Spleen (tissue), 13 donors: ENCODE measurements around the gene CNTNAP1. TPM values are rescaled to one million over a fixed set of nuclear protein-coding genes. Genes with fewer than 3 reads are reported as not detected.

Experiments
- DNase-seq: peaks from one replicate; pipeline ENCODE4 v3.0.0-alpha.2; 2020
- H3K27ac ChIP-seq, 8 donors: fragments of 200-600 bp; sonication (generic) in 7 of 8; 1 replicate in 4 of 8; 2 replicates in 4 of 8; pipeline versions ENCODE4 v1.5.0 to v1.8.0; 2016 to 2021; ENCODE audit warnings: inconsistent platforms in 4 of 8, mild to moderate bottlenecking in 4 of 8, moderate library complexity in 1 of 8
- H3K27me3 ChIP-seq, 7 donors: fragments of 200-600 bp; sonication (generic) in 6 of 7; replicated peaks in 1 of 7; 1 replicate in 4 of 7; 2 replicates in 3 of 7; pipeline versions ENCODE4 v1.5.0 to v1.8.0; 2016 to 2021; ENCODE audit warnings: inconsistent platforms in 3 of 7, mild to moderate bottlenecking in 1 of 7
- H3K36me3 ChIP-seq, 6 donors: fragments of 200-600 bp; sonication (generic) in 5 of 6; 1 replicate in 4 of 6; 2 replicates in 2 of 6; pipeline versions ENCODE4 v1.5.0 to v1.8.0; 2016 to 2021; ENCODE audit warnings: inconsistent platforms in 2 of 6
- H3K4me1 ChIP-seq, 6 donors: fragments of 200-600 bp; sonication (generic) in 5 of 6; 1 replicate in 3 of 6; 2 replicates in 3 of 6; pipeline versions ENCODE4 v1.5.0 to v1.8.0; 2016 to 2021; ENCODE audit warnings: inconsistent platforms in 3 of 6
- H3K4me3 ChIP-seq, 8 donors: fragments of 200-600 bp; sonication (generic) in 7 of 8; 1 replicate in 4 of 8; 2 replicates in 4 of 8; pipeline versions ENCODE4 v1.5.0 to v1.8.0; 2016 to 2021; ENCODE audit warnings: inconsistent platforms in 4 of 8, mild to moderate bottlenecking in 4 of 8, moderate library complexity in 2 of 8
- H3K9me3 ChIP-seq, 8 donors: fragments of 200-600 bp; sonication (generic) in 7 of 8; 1 replicate in 4 of 8; 2 replicates in 4 of 8; pipeline versions ENCODE4 v1.5.0 to v1.8.0; 2016 to 2021; ENCODE audit warnings: inconsistent platforms in 4 of 8
- CTCF ChIP-seq, 11 experiments: fragments of 200-600 bp in 7 of 11; fragments of 450-650 bp in 4 of 11; sonication (generic) in 4 of 11; IDR thresholded peaks in 8 of 11; conservative IDR thresholded peaks in 3 of 11; 1 replicate in 7 of 11; 2 replicates in 4 of 11; pipeline versions ENCODE4 v1.4.0 to v1.8.0; 2016 to 2021; ENCODE audit warnings: antibody characterized with exemption in 11 of 11, inconsistent platforms in 4 of 11, mild to moderate bottlenecking in 1 of 11
- POLR2A ChIP-seq, 3 donors: fragments of 450-650 bp; IDR thresholded peaks; one replicate each; pipeline ENCODE4 v1.5.1; 2017; ENCODE audit warnings: antibody characterized with exemption in 3 of 3, mild to moderate bottlenecking in 1 of 3
- POLR2AphosphoS5 ChIP-seq, 3 donors: sonication (generic); formaldehyde crosslinking; IDR thresholded peaks; one replicate each; pipeline ENCODE4 v1.5.1; 2017; ENCODE audit warnings: antibody characterized with exemption in 3 of 3
- WGBS, 5 donors: extraction: QIAGEN DNeasy Blood & Tissue Kit in 3 of 5; methylation state at CpG; one replicate each; pipeline versions ENCODE4 v1.1.5 to v1.1.7; 2013 to 2018; 5-methylcytosine and 5-hydroxymethylcytosine counted together
- intact Hi-C: fragments of 100-400 bp; cut with DNase I; formaldehyde crosslinking; loops from one replicate; pipeline ENCODE4 v1.15.0; 2023; ENCODE audit warnings: low total_unique reads
- long read RNA-seq, 2 donors: transcript quantifications; one replicate each; lab custom pipeline, GENCODE V29; 2026
- polyA plus RNA-seq, 3 donors: library from polyadenylated mRNA; stranded (reverse); fragments of 200-250 nt; gene quantifications; one replicate each; pipeline ENCODE4 v1.2.1, GENCODE V29; 2013
- total RNA-seq, 7 donors: library from RNA; depleted of rRNA in 3 of 7; stranded (reverse); fragments of >200 nt in 3 of 7; fragmentation: NEBNext Ultra II Directional in 4 of 7; extraction: Animal tissue kit (Norgen Biotek cat#: 25700) in 4 of 7; gene quantifications; one replicate each; pipeline versions ENCODE4 v1.1.0 to v1.2.1, GENCODE V29; 2016 to 2021
- donor health status: healthy with polysubstance abuse.
- donor health status: DM: no; HTN: no; CAD: no; lungs with moderate emphysema.
- donor health status: DM: no; HTN: no; CAD: no.
- donor health status: Bipolar disorder and iron deficiency.
- donor health status: healthy.
- donor health status: DM: no; HTN: no; CAD: no.
- donor health status: DM: yes; HTN: yes; CAD: no.

Gene CNTNAP1
- total RNA-seq: 10 to 100 TPM in 3 of 7 donors, 1 to 10 TPM in 4; 3.9 to 11.2 (median 7.5) TPM
- 1 to 10 TPM; 1.1 to 3.1 (median 1.6) TPM for polyA plus RNA-seq
- long read RNA-seq, donor 1: 0 reads
- long read RNA-seq, donor 2: 0 reads

GRCh38 chr17:42681976-42682721 lies at the start of gene CNTNAP1:
Gene CNTNAP1, plus strand, starts transcription at chr17:42682531. Its CDS starts 299 bp downstream, at chr17:42682830.
- H3K9me3 ChIP-seq: no peaks in the 10 kb centered on the region
- H3K4me3 ChIP-seq: peak within 1 kb of the TSS; percentile 21 to 68 (median 35)
- no peak for TF ChIP-seq POLR2A (IDR thresholded peaks at IDR 0.05)
- peak in 1 of 3 donors; percentile 57 for TF ChIP-seq POLR2AphosphoS5 (IDR thresholded peaks at IDR 0.05)
- intact Hi-C loops: no loop called here
- no peak for DNase-seq
- WGBS, 5 donors: 6 to 11% (median 7%) methylated on average over 21 to 22 of the region's 22 CpGs
- peak within 1 kb of the TSS in 7 of 8 donors; percentile 46 to 75 (median 69) for H3K27ac ChIP-seq
- H3K36me3 ChIP-seq: peaks cover 0 to 12% (median 0%) of the 10 kb centered on the region in 6 donors
- H3K27me3 ChIP-seq: peaks cover 0 to 61% (median 6%) of the 10 kb centered on the region in 7 donors
- peaks cover 42 to 71% (median 67%) of the 10 kb centered on the region in 6 donors for H3K4me1 ChIP-seq

GRCh38 chr17:42632949-42633444 lies 49.3 kb upstream of the CNTNAP1 start:
- Histone ChIP-seq H3K4me3 (no peak overlapping the region), H3K36me3 (no peaks in the 10 kb centered on the region), H3K4me1 (no peaks in the 10 kb centered on the region), H3K27ac (no peak overlapping the region), H3K9me3 (no peaks in the 10 kb centered on the region), H3K27me3 (no peaks in the 10 kb centered on the region)
- no peak for DNase-seq
- TF ChIP-seq CTCF (IDR thresholded peaks at IDR 0.05 in 8 of 11, conservative IDR thresholded peaks at IDR 0.05 in 3 of 11): no peak
- TF ChIP-seq POLR2A (IDR thresholded peaks at IDR 0.05): no peak
- no peak for TF ChIP-seq POLR2AphosphoS5 (IDR thresholded peaks at IDR 0.05)
- WGBS, 5 donors: 85 to 93% (median 88%) methylated on average over 9 of the region's 9 CpGs
- intact Hi-C loops: no loop called here

GRCh38 chr17:42639525-42640113 lies 42.7 kb upstream of the CNTNAP1 start:
- Histone ChIP-seq H3K4me1 (no peaks in the 10 kb centered on the region), H3K27me3 (peaks cover 0 to 19% (median 0%) of the 10 kb centered on the region in 7 donors), H3K27ac (no peak overlapping the region), H3K9me3 (no peaks in the 10 kb centered on the region), H3K36me3 (no peaks in the 10 kb centered on the region), H3K4me3 (no peak overlapping the region)
- no peak for DNase-seq
- intact Hi-C loops: no loop called here
- WGBS, 5 donors: 71 to 81% (median 76%) methylated on average over 6 of the region's 7 CpGs
- TF ChIP-seq POLR2A (IDR thresholded peaks at IDR 0.05) (no peak), CTCF (IDR thresholded peaks at IDR 0.05 in 8 of 11, conservative IDR thresholded peaks at IDR 0.05 in 3 of 11) (no peak), POLR2AphosphoS5 (IDR thresholded peaks at IDR 0.05) (no peak)

GRCh38 chr17:42640121-42640520 lies 42.2 kb upstream of the CNTNAP1 start:
- TF ChIP-seq POLR2A (IDR thresholded peaks at IDR 0.05): no peak
- TF ChIP-seq POLR2AphosphoS5 (IDR thresholded peaks at IDR 0.05): no peak
- no peak for TF ChIP-seq CTCF (IDR thresholded peaks at IDR 0.05 in 8 of 11, conservative IDR thresholded peaks at IDR 0.05 in 3 of 11)
- Histone ChIP-seq H3K27me3 (peaks cover 0 to 19% (median 0%) of the 10 kb centered on the region in 7 donors), H3K36me3 (no peaks in the 10 kb centered on the region), H3K9me3 (no peaks in the 10 kb centered on the region), H3K27ac (no peak overlapping the region), H3K4me3 (no peak overlapping the region), H3K4me1 (no peaks in the 10 kb centered on the region)
- whole genome bisulfite sequencing, 5 donors: 78 to 94% (median 90%) methylated on average over 4 of the region's 4 CpGs
- no peak for DNase-seq
- intact Hi-C loops: no loop called here
